ENCODE measurements around the gene LMBR1L.

The LMBR1L gene

GRCh38 chr12:49110464-49111155 is at the start of gene LMBR1L:
TSS of gene LMBR1L (minus strand) at chr12:49110847. CDS start at chr12:49110555, 292 bp downstream.
- ATAC-seq = peak; percentile 97
- TF ChIP-seq OSR1 (CRISPR knock-in tag; IDR thresholded peaks at IDR 0.05) (no peak), TOX (CRISPR knock-in tag; IDR thresholded peaks at IDR 0.05; ENCODE audit: borderline replicate concordance) (no peak), ESRRG (CRISPR knock-in tag; IDR thresholded peaks at IDR 0.05) (no peak), ZNF8 (CRISPR knock-in tag; IDR thresholded peaks at IDR 0.05) (no peak), ZNF565 (CRISPR knock-in tag; conservative IDR thresholded peaks at IDR 0.05; ENCODE audit: low read depth) (no peak), ZFP30 (CRISPR knock-in tag; IDR thresholded peaks at IDR 0.05) (no peak), ZFP3 (CRISPR knock-in tag; IDR thresholded peaks at IDR 0.05) (no peak), GLIS3 (CRISPR knock-in tag; IDR thresholded peaks at IDR 0.05) (no peak), ZNF70 (CRISPR knock-in tag; IDR thresholded peaks at IDR 0.05) (no peak), TCF4 (CRISPR knock-in tag; IDR thresholded peaks at IDR 0.05; ENCODE audit: borderline replicate concordance) (no peak), PATZ1 (CRISPR knock-in tag; IDR thresholded peaks at IDR 0.05; ENCODE audit: borderline replicate concordance) (no peak), ARNTL (CRISPR knock-in tag; IDR thresholded peaks at IDR 0.05; ENCODE audit: borderline replicate concordance, low read depth) (no peak), SNAI2 (CRISPR knock-in tag; IDR thresholded peaks at IDR 0.05) (no peak), ISL1 (CRISPR knock-in tag; IDR thresholded peaks at IDR 0.05) (no peak), RARB (CRISPR knock-in tag; IDR thresholded peaks at IDR 0.05) (no peak), CSDC2 (CRISPR knock-in tag; IDR thresholded peaks at IDR 0.05) (no peak), BACH2 (CRISPR knock-in tag; IDR thresholded peaks at IDR 0.05; ENCODE audit: borderline replicate concordance) (no peak), ZC3H10 (CRISPR knock-in tag; IDR thresholded peaks at IDR 0.05) (no peak)
- TF ChIP-seq, protein P1, sequence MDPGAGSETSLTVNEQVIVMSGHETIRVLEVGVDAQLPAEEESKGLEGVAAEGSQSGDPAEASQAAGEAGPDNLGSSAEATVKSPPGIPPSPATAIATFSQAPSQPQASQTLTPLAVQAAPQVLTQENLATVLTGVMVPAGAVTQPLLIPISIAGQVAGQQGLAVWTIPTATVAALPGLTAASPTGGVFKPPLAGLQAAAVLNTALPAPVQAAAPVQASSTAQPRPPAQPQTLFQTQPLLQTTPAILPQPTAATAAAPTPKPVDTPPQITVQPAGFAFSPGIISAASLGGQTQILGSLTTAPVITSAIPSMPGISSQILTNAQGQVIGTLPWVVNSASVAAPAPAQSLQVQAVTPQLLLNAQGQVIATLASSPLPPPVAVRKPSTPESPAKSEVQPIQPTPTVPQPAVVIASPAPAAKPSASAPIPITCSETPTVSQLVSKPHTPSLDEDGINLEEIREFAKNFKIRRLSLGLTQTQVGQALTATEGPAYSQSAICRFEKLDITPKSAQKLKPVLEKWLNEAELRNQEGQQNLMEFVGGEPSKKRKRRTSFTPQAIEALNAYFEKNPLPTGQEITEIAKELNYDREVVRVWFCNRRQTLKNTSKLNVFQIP (CRISPR knock-in tag; IDR thresholded peaks at IDR 0.05; ENCODE audit: borderline replicate concordance, low read depth) = no peak
- TF ChIP-seq, protein P2, sequence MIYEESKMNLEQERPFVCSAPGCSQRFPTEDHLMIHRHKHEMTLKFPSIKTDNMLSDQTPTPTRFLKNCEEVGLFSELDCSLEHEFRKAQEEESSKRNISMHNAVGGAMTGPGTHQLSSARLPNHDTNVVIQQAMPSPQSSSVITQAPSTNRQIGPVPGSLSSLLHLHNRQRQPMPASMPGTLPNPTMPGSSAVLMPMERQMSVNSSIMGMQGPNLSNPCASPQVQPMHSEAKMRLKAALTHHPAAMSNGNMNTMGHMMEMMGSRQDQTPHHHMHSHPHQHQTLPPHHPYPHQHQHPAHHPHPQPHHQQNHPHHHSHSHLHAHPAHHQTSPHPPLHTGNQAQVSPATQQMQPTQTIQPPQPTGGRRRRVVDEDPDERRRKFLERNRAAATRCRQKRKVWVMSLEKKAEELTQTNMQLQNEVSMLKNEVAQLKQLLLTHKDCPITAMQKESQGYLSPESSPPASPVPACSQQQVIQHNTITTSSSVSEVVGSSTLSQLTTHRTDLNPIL (CRISPR knock-in tag; IDR thresholded peaks at IDR 0.05; ENCODE audit: low read depth) = no peak

DNA sequence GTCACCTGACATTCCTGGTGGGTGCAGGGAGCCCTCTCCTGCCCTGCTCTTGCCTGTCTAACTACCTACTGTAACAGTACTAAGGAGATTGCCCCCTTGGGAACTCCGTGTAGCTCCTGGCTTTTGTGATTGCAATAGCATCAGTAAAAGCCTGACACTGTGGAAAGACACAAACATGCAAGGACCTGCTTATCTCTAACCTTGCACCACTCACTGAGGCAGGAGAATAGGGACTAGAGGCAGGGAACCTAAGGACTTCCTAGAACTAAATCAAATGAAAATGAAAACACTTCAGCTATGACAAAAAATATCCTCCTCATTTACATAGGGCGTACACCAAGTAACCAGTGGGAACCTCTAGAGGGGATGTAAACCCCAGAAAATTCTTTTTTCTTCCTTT is 49.8 kb upstream of the LMBR1L start:
- no peak for ATAC-seq
- TF ChIP-seq, protein P2 (CRISPR knock-in tag; IDR thresholded peaks at IDR 0.05; ENCODE audit: low read depth) = no peak
- TF ChIP-seq ZNF8 (CRISPR knock-in tag; IDR thresholded peaks at IDR 0.05) (no peak), ARNTL (CRISPR knock-in tag; IDR thresholded peaks at IDR 0.05; ENCODE audit: borderline replicate concordance, low read depth) (no peak), PPARA (CRISPR knock-in tag; IDR thresholded peaks at IDR 0.05; ENCODE audit: borderline replicate concordance) (no peak), ZNF70 (CRISPR knock-in tag; IDR thresholded peaks at IDR 0.05) (no peak), TSHZ2 (CRISPR knock-in tag; IDR thresholded peaks at IDR 0.05) (no peak), BACH2 (CRISPR knock-in tag; IDR thresholded peaks at IDR 0.05; ENCODE audit: borderline replicate concordance) (no peak), ZC3H10 (CRISPR knock-in tag; IDR thresholded peaks at IDR 0.05) (no peak), TCF4 (CRISPR knock-in tag; IDR thresholded peaks at IDR 0.05; ENCODE audit: borderline replicate concordance) (no peak), ISL1 (CRISPR knock-in tag; IDR thresholded peaks at IDR 0.05) (no peak), ESRRG (CRISPR knock-in tag; IDR thresholded peaks at IDR 0.05) (no peak), GLIS3 (CRISPR knock-in tag; IDR thresholded peaks at IDR 0.05) (no peak), RARB (CRISPR knock-in tag; IDR thresholded peaks at IDR 0.05) (no peak), ZFP30 (CRISPR knock-in tag; IDR thresholded peaks at IDR 0.05) (no peak), PATZ1 (CRISPR knock-in tag; IDR thresholded peaks at IDR 0.05; ENCODE audit: borderline replicate concordance) (no peak), SNAI2 (CRISPR knock-in tag; IDR thresholded peaks at IDR 0.05) (no peak), CSDC2 (CRISPR knock-in tag; IDR thresholded peaks at IDR 0.05) (no peak)
- TF ChIP-seq, protein P1 (CRISPR knock-in tag; IDR thresholded peaks at IDR 0.05; ENCODE audit: borderline replicate concordance, low read depth) = no peak

All from SK-N-SH treated with all-trans-retinoic acid at 6 μM for 48 hours (cell line).